GM23338 (cell line): ENCODE data around the gene APC2.

Experiments used
- CREB1 ChIP-seq: fragments of 250-450 bp; sonication (Bioruptor Pico); IDR thresholded peaks from 2 replicates; pipeline ENCODE4 v1.5.0; 2020; ENCODE audit warnings: low read depth, mild to moderate bottlenecking, moderate library complexity
- CTCF ChIP-seq, 2 experiments: fragments of 200-600 bp in 1 of 2; sonication (generic) in 1 of 2; conservative IDR thresholded peaks; 2 replicates each; pipeline versions ENCODE4 v1.5.1 to v1.6.1; 2016 to 2017; ENCODE audit warnings: antibody characterized with exemption in 2 of 2, low read depth in 2 of 2, mild to moderate bottlenecking in 2 of 2, moderate library complexity in 1 of 2
- EZH2 ChIP-seq: fragments of 200-600 bp; sonication (generic); IDR thresholded peaks from one replicate; pipeline ENCODE4 v1.8.0; 2017; ENCODE audit warnings: antibody characterized with exemption, mild to moderate bottlenecking, low read depth; ENCODE audit not compliant: unreplicated experiment
- EZH2phosphoT487 ChIP-seq: fragments of 200-600 bp; sonication (generic); IDR thresholded peaks from one replicate; pipeline ENCODE4 v1.8.1; 2018; ENCODE audit warnings: antibody characterized with exemption; ENCODE audit not compliant: unreplicated experiment
- JUNB ChIP-seq: IDR thresholded peaks from one replicate; pipeline ENCODE4 v1.6.1; 2016; ENCODE audit warnings: antibody characterized with exemption; ENCODE audit not compliant: unreplicated experiment
- NANOG ChIP-seq: IDR thresholded peaks from 2 replicates; pipeline ENCODE4 v1.6.1; 2016; ENCODE audit warnings: antibody characterized with exemption, borderline replicate concordance
- POLR2AphosphoS5 ChIP-seq: IDR thresholded peaks from 2 replicates; pipeline ENCODE4 v1.6.1; 2016; ENCODE audit warnings: antibody characterized with exemption, low read depth
- STAT1 ChIP-seq: IDR thresholded peaks from one replicate; pipeline ENCODE4 v1.6.1; 2016; ENCODE audit warnings: antibody characterized with exemption; ENCODE audit not compliant: unreplicated experiment
- ZNF331 ChIP-seq: fragments of 250-450 bp; sonication (Bioruptor Pico); IDR thresholded peaks from 2 replicates; pipeline ENCODE4 v1.5.0; 2020; ENCODE audit warnings: low read depth, mild to moderate bottlenecking, moderate library complexity
- ZNF462 ChIP-seq: fragments of 250-450 bp; sonication (Bioruptor Pico); IDR thresholded peaks from 2 replicates; pipeline ENCODE4 v1.5.0; 2020; ENCODE audit warnings: mild to moderate bottlenecking, moderate library complexity
- TF ChIP-seq, protein P1 (sequence below): IDR thresholded peaks from one replicate; pipeline ENCODE4 v1.6.1; 2018; ENCODE audit warnings: antibody characterized with exemption; ENCODE audit not compliant: unreplicated experiment
- TF ChIP-seq, protein P2 (sequence below): IDR thresholded peaks from 2 replicates; pipeline ENCODE4 v1.6.1; 2016; ENCODE audit warnings: antibody characterized with exemption

DNA sequence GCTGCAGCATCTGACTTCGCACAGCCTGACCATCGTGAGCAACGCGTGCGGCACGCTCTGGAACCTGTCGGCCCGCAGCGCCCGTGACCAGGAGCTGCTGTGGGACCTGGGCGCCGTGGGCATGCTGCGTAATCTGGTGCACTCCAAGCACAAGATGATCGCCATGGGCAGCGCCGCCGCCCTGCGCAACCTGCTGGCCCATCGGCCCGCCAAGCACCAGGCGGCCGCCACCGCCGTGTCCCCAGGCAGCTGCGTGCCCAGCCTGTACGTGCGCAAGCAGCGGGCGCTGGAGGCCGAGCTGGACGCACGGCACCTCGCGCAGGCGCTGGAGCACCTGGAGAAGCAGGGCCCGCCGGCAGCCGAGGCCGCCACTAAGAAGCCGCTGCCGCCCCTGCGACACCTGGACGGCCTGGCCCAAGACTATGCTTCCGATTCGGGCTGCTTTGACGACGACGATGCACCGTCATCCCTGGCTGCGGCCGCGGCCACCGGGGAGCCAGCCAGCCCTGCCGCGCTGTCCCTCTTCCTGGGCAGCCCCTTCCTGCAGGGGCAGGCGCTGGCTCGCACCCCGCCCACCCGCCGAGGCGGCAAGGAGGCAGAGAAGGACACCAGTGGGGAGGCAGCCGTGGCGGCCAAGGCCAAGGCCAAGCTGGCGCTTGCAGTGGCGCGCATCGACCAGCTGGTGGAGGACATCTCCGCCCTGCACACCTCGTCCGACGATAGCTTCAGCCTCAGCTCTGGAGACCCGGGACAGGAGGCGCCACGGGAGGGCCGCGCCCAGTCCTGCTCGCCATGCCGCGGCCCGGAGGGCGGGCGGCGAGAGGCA, 15.5 kb downstream of the APC2 start:
- TF ChIP-seq POLR2AphosphoS5 (no peak; the same call in 1 of the 2 replicates), EZH2phosphoT487 (no peak), CTCF (conservative IDR thresholded peaks at IDR 0.05; ENCODE audit: low read depth in 2 of 2) (peak; percentile 40 to 50), ZNF331 (CRISPR knock-in tag) (no peak), NANOG (no peak), EZH2 (no peak), JUNB (no peak), CREB1 (CRISPR knock-in tag) (no peak), STAT1 (no peak), ZNF462 (no peak)
- TF ChIP-seq, protein P1, sequence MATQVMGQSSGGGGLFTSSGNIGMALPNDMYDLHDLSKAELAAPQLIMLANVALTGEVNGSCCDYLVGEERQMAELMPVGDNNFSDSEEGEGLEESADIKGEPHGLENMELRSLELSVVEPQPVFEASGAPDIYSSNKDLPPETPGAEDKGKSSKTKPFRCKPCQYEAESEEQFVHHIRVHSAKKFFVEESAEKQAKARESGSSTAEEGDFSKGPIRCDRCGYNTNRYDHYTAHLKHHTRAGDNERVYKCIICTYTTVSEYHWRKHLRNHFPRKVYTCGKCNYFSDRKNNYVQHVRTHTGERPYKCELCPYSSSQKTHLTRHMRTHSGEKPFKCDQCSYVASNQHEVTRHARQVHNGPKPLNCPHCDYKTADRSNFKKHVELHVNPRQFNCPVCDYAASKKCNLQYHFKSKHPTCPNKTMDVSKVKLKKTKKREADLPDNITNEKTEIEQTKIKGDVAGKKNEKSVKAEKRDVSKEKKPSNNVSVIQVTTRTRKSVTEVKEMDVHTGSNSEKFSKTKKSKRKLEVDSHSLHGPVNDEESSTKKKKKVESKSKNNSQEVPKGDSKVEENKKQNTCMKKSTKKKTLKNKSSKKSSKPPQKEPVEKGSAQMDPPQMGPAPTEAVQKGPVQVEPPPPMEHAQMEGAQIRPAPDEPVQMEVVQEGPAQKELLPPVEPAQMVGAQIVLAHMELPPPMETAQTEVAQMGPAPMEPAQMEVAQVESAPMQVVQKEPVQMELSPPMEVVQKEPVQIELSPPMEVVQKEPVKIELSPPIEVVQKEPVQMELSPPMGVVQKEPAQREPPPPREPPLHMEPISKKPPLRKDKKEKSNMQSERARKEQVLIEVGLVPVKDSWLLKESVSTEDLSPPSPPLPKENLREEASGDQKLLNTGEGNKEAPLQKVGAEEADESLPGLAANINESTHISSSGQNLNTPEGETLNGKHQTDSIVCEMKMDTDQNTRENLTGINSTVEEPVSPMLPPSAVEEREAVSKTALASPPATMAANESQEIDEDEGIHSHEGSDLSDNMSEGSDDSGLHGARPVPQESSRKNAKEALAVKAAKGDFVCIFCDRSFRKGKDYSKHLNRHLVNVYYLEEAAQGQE, result no peak
- TF ChIP-seq, protein P2, sequence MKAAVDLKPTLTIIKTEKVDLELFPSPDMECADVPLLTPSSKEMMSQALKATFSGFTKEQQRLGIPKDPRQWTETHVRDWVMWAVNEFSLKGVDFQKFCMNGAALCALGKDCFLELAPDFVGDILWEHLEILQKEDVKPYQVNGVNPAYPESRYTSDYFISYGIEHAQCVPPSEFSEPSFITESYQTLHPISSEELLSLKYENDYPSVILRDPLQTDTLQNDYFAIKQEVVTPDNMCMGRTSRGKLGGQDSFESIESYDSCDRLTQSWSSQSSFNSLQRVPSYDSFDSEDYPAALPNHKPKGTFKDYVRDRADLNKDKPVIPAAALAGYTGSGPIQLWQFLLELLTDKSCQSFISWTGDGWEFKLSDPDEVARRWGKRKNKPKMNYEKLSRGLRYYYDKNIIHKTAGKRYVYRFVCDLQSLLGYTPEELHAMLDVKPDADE, result no peak
